Heart right ventricle (tissue), 16 donors: ENCODE data around the gene MTUS2. TPM values are rescaled to one million over a fixed set of nuclear protein-coding genes. Genes with fewer than 3 reads are reported as not detected.

Experiments used
- ATAC-seq, 8 donors: fragments of 200-7000 bp; cut with Tn5 transposase; one replicate each; pipeline ENCODE4 v1.9.1; 2020; ENCODE audit warnings: mild to moderate bottlenecking in 8 of 8, moderate library complexity in 8 of 8, moderate number of reproducible peaks in 1 of 8
- DNase-seq, 2 donors: peaks; one replicate each; pipeline ENCODE4 v3.0.0-alpha.2; 2020
- H3K27ac ChIP-seq, 10 donors: fragments of 200-600 bp; sonication (generic) in 2 of 10; one replicate each; pipeline versions ENCODE4 v1.5.0 to v1.8.0; 2020 to 2022; ENCODE audit warnings: mild to moderate bottlenecking in 3 of 10
- H3K27me3 ChIP-seq, 7 donors: fragments of 200-600 bp; one replicate each; pipeline ENCODE4 v1.8.0; 2021 to 2022; ENCODE audit warnings: mild to moderate bottlenecking in 2 of 7
- H3K36me3 ChIP-seq, 9 donors: fragments of 200-600 bp; sonication (generic) in 1 of 9; one replicate each; pipeline versions ENCODE4 v1.5.0 to v1.8.0; 2020 to 2022; ENCODE audit warnings: mild to moderate bottlenecking in 2 of 9
- H3K4me1 ChIP-seq, 9 donors: fragments of 200-600 bp; sonication (generic) in 1 of 9; one replicate each; pipeline versions ENCODE4 v1.5.0 to v1.8.0; 2020 to 2022; ENCODE audit warnings: mild to moderate bottlenecking in 4 of 9
- H3K4me3 ChIP-seq, 10 donors: fragments of 200-600 bp; sonication (generic) in 2 of 10; one replicate each; pipeline versions ENCODE4 v1.5.0 to v1.8.0; 2020 to 2022; ENCODE audit warnings: mild to moderate bottlenecking in 7 of 10, moderate library complexity in 2 of 10
- H3K9me3 ChIP-seq, 11 donors: fragments of 200-600 bp in 10 of 11; sonication (generic) in 2 of 11; one replicate each; pipeline versions ENCODE4 v1.5.0 to v1.8.0; 2013 to 2022; ENCODE audit warnings: mild to moderate bottlenecking in 2 of 11, control low read depth in 1 of 11, moderate library complexity in 1 of 11
- CTCF ChIP-seq, 9 donors: fragments of 200-600 bp; sonication (generic) in 2 of 9; IDR thresholded peaks; one replicate each; pipeline versions ENCODE4 v1.5.0 to v1.8.0; 2021 to 2022; ENCODE audit warnings: antibody characterized with exemption in 9 of 9, mild to moderate bottlenecking in 5 of 9, moderate library complexity in 1 of 9
- WGBS, 2 donors: extraction: QIAGEN DNeasy Blood & Tissue Kit; methylation state at CpG; one replicate each; pipeline ENCODE4 v1.1.7; 2013; ENCODE audit warnings: inconsistent platforms in 1 of 2; 5-methylcytosine and 5-hydroxymethylcytosine counted together
- intact Hi-C, 10 donors: fragments of 100-400 bp; cut with DNase I; formaldehyde crosslinking; loops; one replicate each; pipeline versions ENCODE4 v1.11.1 to v1.14.2; 2022
- polyA plus RNA-seq, 2 donors: library from polyadenylated mRNA; stranded (reverse); fragments of 200-250 nt; gene quantifications; one replicate each; pipeline ENCODE4 v1.2.3, GENCODE V29; 2013
- total RNA-seq, 10 donors: library from RNA; stranded (reverse); fragmentation: NEBNext Ultra II Directional in 3 of 10; extraction: Animal tissue kit (Norgen Biotek cat#: 25700) in 3 of 10; gene quantifications; one replicate each; pipeline versions ENCODE4 v1.2.1 to v1.2.4, GENCODE V29; 2021 to 2023
- donor health status: Arrhythmogenic right ventricular cardiomyopathy.
- donor health status: ischemic (EF 13 %, LVEDD 7.1; RV severe dilation, severe dysfunction).
- donor health status: healthy with polysubstance abuse.
- donor health status: DM: no; HTN: yes; CAD: no.
- donor health status: DM: no; HTN: no; CAD: no.
- donor health status: ischemic (EF 25% LVEDD 6.9; RV normal size, moderate dysfunction).
- donor health status: ischemic (EF 25% LVEDD 5.7; RV mildly dilated, moderate dysfunction).
- donor health status: healthy.
- donor health status: DM: yes; HTN: yes; CAD: no.
- donor health status: Ischemic cardiomyopathy.
- donor health status: ischemic (EF 35%, LVEDD 5.7; RV mildly dilated, moderate dysfunction).
- donor health status: nonischemic (EF 11% LVEDD 7.7; RV severe dilation, severe dysfunction).
- donor health status: DM: yes; HTN: yes; CAD: no.
- donor health status: PGD.
- donor health status: ischemic (EF 29% LVEDD 5.4; RV normal size, mild dysfunction).
- donor health status: nonischemic (EF 23%, LVEDD 6.1; RV moderate dilation, normal function).

Gene MTUS2
- total and polyA plus RNA-seq, 12 donors = 18.7 to 159 (median 65.6) TPM

GRCh38 chr13:29106651-29107050 is 286.5 kb downstream of the MTUS2 start:
- no peaks in the 10 kb centered on the region for H3K27me3 ChIP-seq
- intact Hi-C loops = no loop called here
- H3K27ac ChIP-seq = no peak overlapping the region
- ATAC-seq (no peak), DNase-seq (no peak)
- no peaks in the 10 kb centered on the region for H3K9me3 ChIP-seq
- 49 to 50% methylated on average over 1 of the region's 1 CpG for WGBS, 2 donors
- no peaks in the 10 kb centered on the region for H3K36me3 ChIP-seq
- no peak overlapping the region for H3K4me3 ChIP-seq
- TF ChIP-seq CTCF (IDR thresholded peaks at IDR 0.05) = no peak
- H3K4me1 ChIP-seq = peaks cover 0 to 24% (median 0%) of the 10 kb centered on the region in 9 donors

GRCh38 chr13:29108068-29108786 is 288.1 kb downstream of the MTUS2 start:
- Histone ChIP-seq H3K27ac (no peak overlapping the region), H3K4me1 (peaks cover 0 to 24% (median 0%) of the 10 kb centered on the region in 9 donors), H3K4me3 (no peak overlapping the region), H3K36me3 (no peaks in the 10 kb centered on the region), H3K9me3 (no peaks in the 10 kb centered on the region), H3K27me3 (no peaks in the 10 kb centered on the region)
- TF ChIP-seq CTCF (IDR thresholded peaks at IDR 0.05) = no peak
- 28 to 35% methylated on average over 4 of the region's 4 CpGs for WGBS, 2 donors
- ATAC-seq (peak in 2 of 8 donors; percentile 29 to 57), DNase-seq (no peak)
- intact Hi-C loops = no loop called here

- peaks cover 0 to 24% (median 0%) of the 10 kb centered on the region in 9 donors for H3K4me1 ChIP-seq
- H3K9me3 ChIP-seq = no peaks in the 10 kb centered on the region
- H3K4me3 ChIP-seq = no peak overlapping the region
- ATAC-seq (peak in 3 of 8 donors; percentile 61 to 73 (median 66)), DNase-seq (no peak)
- no peaks in the 10 kb centered on the region for H3K36me3 ChIP-seq
- peak overlapping the region in 7 of 10 donors; percentile 7 to 43 (median 27) for H3K27ac ChIP-seq
- WGBS, 2 donors = 46 to 54% methylated on average over 2 of the region's 2 CpGs
- intact Hi-C loops = no loop called here
- no peaks in the 10 kb centered on the region for H3K27me3 ChIP-seq
- no peak for TF ChIP-seq CTCF (IDR thresholded peaks at IDR 0.05)
These were observed 289.8 kb downstream of the MTUS2 start for GRCh38 chr13:29109987-29110386.

GRCh38 chr13:29111446-29111845 is 291.3 kb downstream of the MTUS2 start:
- DNase-seq (no peak), ATAC-seq (no peak)
- no peaks in the 10 kb centered on the region for H3K9me3 ChIP-seq
- 75 to 78% methylated on average over 2 of the region's 2 CpGs for WGBS, 2 donors
- no peak overlapping the region for H3K27ac ChIP-seq
- H3K27me3 ChIP-seq = no peaks in the 10 kb centered on the region
- H3K4me1 ChIP-seq = peaks cover 0 to 24% (median 0%) of the 10 kb centered on the region in 9 donors
- intact Hi-C loops = no loop called here
- no peaks in the 10 kb centered on the region for H3K36me3 ChIP-seq
- no peak for TF ChIP-seq CTCF (IDR thresholded peaks at IDR 0.05)
- no peak overlapping the region for H3K4me3 ChIP-seq
